NB4 (cell line): ENCODE data around the gene KAZN.

Experiments
- CTCF ChIP-seq: IDR thresholded peaks from one replicate; pipeline ENCODE4 v1.5.1; 2012; ENCODE audit warnings: low read depth, low read length
- MAX ChIP-seq: IDR thresholded peaks from 2 replicates; pipeline ENCODE4 v1.6.1; 2011; ENCODE audit warnings: low read depth, low read length

GRCh38 chr1:14878951-14879350, 280.5 kb downstream of the KAZN start:
- TF ChIP-seq CTCF (no peak), MAX (no peak)
